Left ventricle myocardium inferior (tissue), 1 donor: ENCODE measurements around the gene SV2C. TPM values are rescaled to one million over a fixed set of nuclear protein-coding genes. Genes with fewer than 3 reads are reported as not detected.

Experiments used
- DNase-seq: peaks from one replicate; pipeline ENCODE4 v3.0.0-alpha.2; 2020
- H3K27ac ChIP-seq: fragments of 200-600 bp; replicated peaks from 2 replicates; pipeline ENCODE4 v1.8.0; 2021
- H3K27me3 ChIP-seq: fragments of 200-600 bp; 2 replicates; pipeline ENCODE4 v1.8.0; 2021; ENCODE audit warnings: low read depth
- H3K36me3 ChIP-seq: fragments of 200-600 bp; 2 replicates; pipeline ENCODE4 v1.8.0; 2021
- H3K4me1 ChIP-seq: fragments of 200-600 bp; 2 replicates; pipeline ENCODE4 v1.8.0; 2021
- H3K4me3 ChIP-seq: fragments of 200-600 bp; 2 replicates; pipeline ENCODE4 v1.8.0; 2021; ENCODE audit warnings: mild to moderate bottlenecking, moderate library complexity
- H3K9me3 ChIP-seq: fragments of 200-600 bp; replicated peaks from 2 replicates; pipeline ENCODE4 v1.8.0; 2021
- intact Hi-C: fragments of 100-400 bp; cut with micrococcal nuclease; formaldehyde crosslinking; loops from one replicate; pipeline ENCODE4 v1.11.0; 2022
- total RNA-seq: library from RNA; stranded (reverse); fragmentation: NEBNext Ultra II Directional; extraction: Animal tissue kit (Norgen Biotek cat#: 25700); gene quantifications from one replicate; pipeline ENCODE4 v1.2.1, GENCODE V29; 2021
- TF ChIP-seq, protein P1 (sequence below): fragments of 200-600 bp; IDR thresholded peaks from 2 replicates; pipeline ENCODE4 v1.8.0; 2021; ENCODE audit warnings: antibody characterized with exemption, mild to moderate bottlenecking, borderline replicate concordance
- donor health status: DM: no; HTN: yes; CAD: no; lungs with severe emphysema.

SV2C gene
- total RNA-seq, 1 donor from 2014 or later: 0.44 TPM

DNA sequence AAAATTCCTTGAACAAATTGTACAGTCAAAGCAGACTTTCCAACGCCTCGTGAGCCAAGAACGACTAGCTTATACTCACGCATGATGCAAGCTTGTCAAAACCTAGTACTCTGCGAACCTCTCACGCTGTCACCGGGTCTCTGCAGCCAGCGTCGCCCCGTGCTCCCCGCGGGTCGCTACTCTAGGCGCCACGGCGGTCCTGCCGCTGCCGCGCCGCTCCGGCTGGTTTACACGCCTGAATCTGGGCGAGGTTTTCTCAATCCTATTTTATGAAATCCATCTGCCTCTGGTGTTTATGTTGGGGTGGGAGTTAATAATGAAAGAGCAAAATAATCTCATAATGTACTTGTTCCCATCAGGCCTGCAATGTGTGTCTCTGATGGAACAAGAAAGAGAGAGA is 90.9 kb downstream of the SV2C start:
- H3K4me1 ChIP-seq: no peaks in the 10 kb centered on the region
- intact Hi-C loops: loop anchor here (10.0 kb wide), 1 partner anchor 439 kb away; no protein-coding TSS in a partner anchor
- no peak for DNase-seq

DNA sequence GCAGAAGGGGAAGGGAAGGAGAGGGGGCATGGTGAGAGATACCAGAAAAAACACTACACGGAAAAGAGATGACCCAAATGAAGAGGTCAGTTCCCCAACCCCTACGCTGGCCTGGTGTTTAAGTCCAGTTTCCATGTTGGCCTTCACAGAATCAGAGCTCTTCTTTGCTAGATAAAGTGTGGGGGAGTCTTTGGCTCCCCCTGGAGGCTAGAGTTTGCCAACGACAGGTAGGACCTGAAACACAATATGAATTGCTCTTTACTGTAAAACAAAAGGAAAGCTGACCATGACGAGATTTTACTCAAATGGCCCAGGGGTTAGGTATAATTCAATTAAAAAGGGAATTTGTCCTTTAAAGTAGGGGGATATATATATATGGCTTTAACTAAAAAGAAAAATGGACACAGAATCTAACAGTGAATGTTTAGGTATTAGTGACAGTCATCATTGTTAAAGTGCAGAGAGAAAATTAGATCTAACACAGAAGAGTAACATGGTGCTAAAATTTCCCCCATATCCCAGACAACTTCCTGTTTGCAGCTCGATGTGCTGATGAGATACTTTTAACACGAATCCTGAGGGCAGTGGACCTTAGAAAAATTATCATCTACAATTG is 92.0 kb downstream of the SV2C start:
- intact Hi-C loops: loop anchor here (10.0 kb wide), 1 partner anchor 440 kb away; no protein-coding TSS in a partner anchor
- Histone ChIP-seq H3K4me3 (no peak overlapping the region), H3K27ac (no peak overlapping the region), H3K27me3 (no peaks in the 10 kb centered on the region), H3K4me1 (no peaks in the 10 kb centered on the region), H3K36me3 (no peaks in the 10 kb centered on the region), H3K9me3 (no peaks in the 10 kb centered on the region)
- TF ChIP-seq, protein P1, sequence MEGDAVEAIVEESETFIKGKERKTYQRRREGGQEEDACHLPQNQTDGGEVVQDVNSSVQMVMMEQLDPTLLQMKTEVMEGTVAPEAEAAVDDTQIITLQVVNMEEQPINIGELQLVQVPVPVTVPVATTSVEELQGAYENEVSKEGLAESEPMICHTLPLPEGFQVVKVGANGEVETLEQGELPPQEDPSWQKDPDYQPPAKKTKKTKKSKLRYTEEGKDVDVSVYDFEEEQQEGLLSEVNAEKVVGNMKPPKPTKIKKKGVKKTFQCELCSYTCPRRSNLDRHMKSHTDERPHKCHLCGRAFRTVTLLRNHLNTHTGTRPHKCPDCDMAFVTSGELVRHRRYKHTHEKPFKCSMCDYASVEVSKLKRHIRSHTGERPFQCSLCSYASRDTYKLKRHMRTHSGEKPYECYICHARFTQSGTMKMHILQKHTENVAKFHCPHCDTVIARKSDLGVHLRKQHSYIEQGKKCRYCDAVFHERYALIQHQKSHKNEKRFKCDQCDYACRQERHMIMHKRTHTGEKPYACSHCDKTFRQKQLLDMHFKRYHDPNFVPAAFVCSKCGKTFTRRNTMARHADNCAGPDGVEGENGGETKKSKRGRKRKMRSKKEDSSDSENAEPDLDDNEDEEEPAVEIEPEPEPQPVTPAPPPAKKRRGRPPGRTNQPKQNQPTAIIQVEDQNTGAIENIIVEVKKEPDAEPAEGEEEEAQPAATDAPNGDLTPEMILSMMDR: peak; percentile 69
- no peak for DNase-seq

More for the DNA sequence above, 90.9 kb downstream of the SV2C start:
- no peak overlapping the region for H3K27ac ChIP-seq
- H3K9me3 ChIP-seq: no peaks in the 10 kb centered on the region
- TF ChIP-seq, protein P1: no peak
- no peak overlapping the region for H3K4me3 ChIP-seq
- peaks cover 6% of the 10 kb centered on the region for H3K27me3 ChIP-seq
- H3K36me3 ChIP-seq: no peaks in the 10 kb centered on the region

DNA sequence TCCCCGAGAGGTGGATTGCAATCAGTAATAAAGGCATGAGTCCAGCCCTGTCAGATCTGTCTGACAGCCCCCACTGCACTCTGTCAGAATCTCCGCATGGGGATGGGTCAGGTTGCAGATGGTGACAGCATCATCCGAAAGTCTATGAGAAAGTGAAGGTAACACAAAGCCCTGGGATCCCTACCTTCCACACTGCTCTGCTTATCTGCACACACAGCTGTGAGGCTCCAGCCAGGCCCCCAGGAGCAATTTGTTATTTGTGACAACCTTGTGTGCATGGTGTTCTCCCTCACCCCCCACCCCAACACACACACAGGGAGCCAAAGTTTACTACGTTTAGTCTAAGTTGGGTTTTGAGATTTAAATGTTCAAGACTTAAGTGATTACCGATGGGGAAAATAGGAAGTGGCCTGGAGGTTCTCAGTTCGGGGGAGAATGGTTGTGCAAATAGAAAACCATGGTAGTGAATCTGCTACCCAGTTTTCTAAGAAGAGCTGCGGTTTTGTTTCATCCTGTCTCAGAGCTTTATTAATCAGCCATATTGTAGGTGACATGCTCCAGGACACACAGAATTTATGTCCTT is 92.7 kb downstream of the SV2C start:
- intact Hi-C loops: loop anchor here (10.0 kb wide), 1 partner anchor 441 kb away; no protein-coding TSS in a partner anchor
- Histone ChIP-seq H3K9me3 (no peaks in the 10 kb centered on the region), H3K4me3 (no peak overlapping the region), H3K36me3 (no peaks in the 10 kb centered on the region), H3K4me1 (no peaks in the 10 kb centered on the region), H3K27me3 (no peaks in the 10 kb centered on the region), H3K27ac (no peak overlapping the region)
- TF ChIP-seq, protein P1: no peak
- DNase-seq: no peak

DNA sequence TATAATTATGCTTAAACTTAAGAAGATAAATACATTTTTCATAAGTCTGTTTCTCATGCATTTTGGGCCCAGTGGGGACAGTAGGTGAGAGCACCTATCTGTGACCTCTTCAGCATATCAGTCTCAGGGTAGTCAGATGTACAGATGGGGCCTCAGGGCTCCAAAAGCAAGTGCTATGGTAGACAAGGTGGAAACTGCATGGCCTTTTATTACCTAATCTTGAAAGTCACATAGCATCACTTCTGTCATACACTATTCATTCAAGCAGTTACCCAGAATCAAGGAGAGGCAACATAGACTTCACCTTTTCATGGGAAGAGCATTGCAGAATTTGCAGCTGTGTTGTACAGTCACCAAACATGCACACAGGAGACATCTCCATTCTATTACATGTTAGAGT is 94.8 kb downstream of the SV2C start:
- H3K27me3 ChIP-seq: no peaks in the 10 kb centered on the region
- intact Hi-C loops: loop anchor here (10.0 kb wide), 1 partner anchor 443 kb away; no protein-coding TSS in a partner anchor
- no peaks in the 10 kb centered on the region for H3K4me1 ChIP-seq
- no peaks in the 10 kb centered on the region for H3K36me3 ChIP-seq
- TF ChIP-seq, protein P1: no peak
- no peak overlapping the region for H3K4me3 ChIP-seq
- DNase-seq: no peak
- no peaks in the 10 kb centered on the region for H3K9me3 ChIP-seq
- H3K27ac ChIP-seq: no peak overlapping the region

DNA sequence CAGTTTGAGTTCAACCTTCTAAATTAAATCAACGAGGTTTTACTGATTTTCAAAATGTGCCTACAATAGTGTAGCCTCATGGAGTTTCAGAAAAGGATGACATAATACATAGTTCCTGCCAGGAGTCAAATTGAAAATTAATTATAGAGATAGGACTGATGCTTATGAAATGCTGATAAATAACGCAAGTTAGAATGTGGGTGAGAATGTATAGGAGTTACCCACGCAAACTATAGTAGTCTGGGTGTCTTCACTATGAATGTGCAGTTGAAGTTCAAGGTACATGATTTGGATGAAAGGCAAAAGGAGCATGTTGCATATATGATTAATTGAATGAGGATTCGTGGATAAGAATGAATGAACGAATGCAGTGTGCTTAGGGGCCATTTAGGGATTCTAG is 95.7 kb downstream of the SV2C start:
- H3K4me1 ChIP-seq: no peaks in the 10 kb centered on the region
- intact Hi-C loops: loop anchor here (10.0 kb wide), 1 partner anchor 444 kb away; no protein-coding TSS in a partner anchor
- no peak for DNase-seq
- H3K9me3 ChIP-seq: no peaks in the 10 kb centered on the region
- H3K27ac ChIP-seq: no peak overlapping the region
- no peaks in the 10 kb centered on the region for H3K36me3 ChIP-seq
- H3K27me3 ChIP-seq: peaks cover 3% of the 10 kb centered on the region
- H3K4me3 ChIP-seq: no peak overlapping the region
- TF ChIP-seq, protein P1: no peak
